ENCODE results near the gene AQP6.

- TF ChIP-seq, protein P1, sequence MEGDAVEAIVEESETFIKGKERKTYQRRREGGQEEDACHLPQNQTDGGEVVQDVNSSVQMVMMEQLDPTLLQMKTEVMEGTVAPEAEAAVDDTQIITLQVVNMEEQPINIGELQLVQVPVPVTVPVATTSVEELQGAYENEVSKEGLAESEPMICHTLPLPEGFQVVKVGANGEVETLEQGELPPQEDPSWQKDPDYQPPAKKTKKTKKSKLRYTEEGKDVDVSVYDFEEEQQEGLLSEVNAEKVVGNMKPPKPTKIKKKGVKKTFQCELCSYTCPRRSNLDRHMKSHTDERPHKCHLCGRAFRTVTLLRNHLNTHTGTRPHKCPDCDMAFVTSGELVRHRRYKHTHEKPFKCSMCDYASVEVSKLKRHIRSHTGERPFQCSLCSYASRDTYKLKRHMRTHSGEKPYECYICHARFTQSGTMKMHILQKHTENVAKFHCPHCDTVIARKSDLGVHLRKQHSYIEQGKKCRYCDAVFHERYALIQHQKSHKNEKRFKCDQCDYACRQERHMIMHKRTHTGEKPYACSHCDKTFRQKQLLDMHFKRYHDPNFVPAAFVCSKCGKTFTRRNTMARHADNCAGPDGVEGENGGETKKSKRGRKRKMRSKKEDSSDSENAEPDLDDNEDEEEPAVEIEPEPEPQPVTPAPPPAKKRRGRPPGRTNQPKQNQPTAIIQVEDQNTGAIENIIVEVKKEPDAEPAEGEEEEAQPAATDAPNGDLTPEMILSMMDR (IDR thresholded peaks at IDR 0.05 in 8 of 11, conservative IDR thresholded peaks at IDR 0.05 in 3 of 11) = no peak
- TF ChIP-seq POLR2A (IDR thresholded peaks at IDR 0.05) (no peak), POLR2AphosphoS5 (IDR thresholded peaks at IDR 0.05) (no peak)
Observed at GRCh38 chr12:49961993-49962764, 10.6 kb upstream of the AQP6 start.

Data from spleen (tissue), 7 donors.